PFSK-1 (cell line): ENCODE measurements around the gene SNU13.

ENCODE experiments used
- FOXP2 ChIP-seq: optimal IDR thresholded peaks from 2 replicates; pipeline ENCODE3; 2011; ENCODE audit warnings: borderline replicate concordance, control low read depth, inconsistent platforms; ENCODE audit not compliant: insufficient read depth; ENCODE audit errors: extremely low read length, extremely low read depth
- POLR2AphosphoS5 ChIP-seq: IDR thresholded peaks from 2 replicates; pipeline ENCODE4 v1.6.1; 2012; ENCODE audit warnings: low read depth, mild to moderate bottlenecking, control low read depth, low read length, moderate library complexity
- REST ChIP-seq, 2 experiments: IDR thresholded peaks; 2 replicates each; pipeline versions ENCODE4 v1.6.1 to v1.8.0; 2011 to 2012; ENCODE audit warnings: low read depth in 2 of 2, low read length in 2 of 2, control low read depth in 1 of 2, inconsistent platforms in 1 of 2, mild to moderate bottlenecking in 1 of 2, moderate library complexity in 1 of 2; ENCODE audit not compliant: insufficient read depth in 1 of 2
- SIN3A ChIP-seq: IDR thresholded peaks from 2 replicates; pipeline ENCODE4 v1.6.1; 2012; ENCODE audit warnings: mild to moderate bottlenecking, low read length, moderate library complexity, borderline replicate concordance; ENCODE audit not compliant: insufficient read depth
- TAF1 ChIP-seq: IDR thresholded peaks from 2 replicates; pipeline ENCODE4 v1.6.1; 2012; ENCODE audit warnings: low read length, control low read depth, borderline replicate concordance; ENCODE audit not compliant: insufficient read depth

GRCh38 chr22:41654322-41654721 lies 34.3 kb downstream of the SNU13 start:
- TF ChIP-seq SIN3A = no peak
- no peak for TF ChIP-seq REST (IDR thresholded peaks at IDR 0.05; ENCODE audit: insufficient read depth in 1 of 2, low read depth in 2 of 2, low read length in 2 of 2)
- no peak for TF ChIP-seq POLR2AphosphoS5
- TF ChIP-seq TAF1 = no peak
- no peak for TF ChIP-seq FOXP2
